Lung (tissue), 12 donors: ENCODE measurements around the gene OLFML2A. TPM values are rescaled to one million over a fixed set of nuclear protein-coding genes. Genes with fewer than 3 reads are reported as not detected.

Source experiments
- ATAC-seq: fragments of 200-7000 bp; cut with Tn5 transposase; one replicate; pipeline ENCODE4 v1.9.1; 2020; ENCODE audit warnings: moderate number of reproducible peaks; ENCODE audit not compliant: insufficient read depth, low FRiP score
- DNase-seq, 3 donors: peaks; one replicate each; pipeline ENCODE4 v3.0.0-alpha.2; 2013 to 2017
- H3K27ac ChIP-seq, 2 donors: one replicate each; pipeline ENCODE4 v1.5.1; 2013; ENCODE audit warnings: mild to moderate bottlenecking in 2 of 2, moderate library complexity in 2 of 2, control low read depth in 1 of 2, inconsistent platforms in 1 of 2, low read depth in 1 of 2, low read length in 1 of 2
- H3K27me3 ChIP-seq, 3 donors: one replicate each; pipeline ENCODE4 v1.5.1; 2013; ENCODE audit warnings: low read length in 2 of 3; ENCODE audit not compliant: control insufficient read depth in 3 of 3, insufficient read depth in 3 of 3
- H3K36me3 ChIP-seq, 4 donors: one replicate each; pipeline ENCODE4 v1.5.1; 2013; ENCODE audit warnings: low read length in 4 of 4, mild to moderate bottlenecking in 1 of 4, moderate library complexity in 1 of 4; ENCODE audit not compliant: control insufficient read depth in 4 of 4, insufficient read depth in 4 of 4
- H3K4me1 ChIP-seq, 5 donors: one replicate each; pipeline ENCODE4 v1.5.1; 2013; ENCODE audit warnings: low read length in 5 of 5, mild to moderate bottlenecking in 2 of 5, moderate library complexity in 1 of 5; ENCODE audit not compliant: control insufficient read depth in 5 of 5, insufficient read depth in 5 of 5
- H3K4me3 ChIP-seq: one replicate; pipeline ENCODE4 v1.5.1; 2013; ENCODE audit warnings: mild to moderate bottlenecking, control low read depth, moderate library complexity
- H3K9ac ChIP-seq, 2 donors: one replicate each; pipeline ENCODE4 v1.5.1; 2013; ENCODE audit warnings: low read length in 2 of 2, control low read depth in 1 of 2; ENCODE audit not compliant: insufficient read depth in 1 of 2
- H3K9me3 ChIP-seq, 4 donors: one replicate each; pipeline ENCODE4 v1.5.1; 2013; ENCODE audit warnings: low read length in 3 of 4, mild to moderate bottlenecking in 1 of 4, moderate library complexity in 1 of 4; ENCODE audit not compliant: control insufficient read depth in 4 of 4, insufficient read depth in 3 of 4
- CTCF ChIP-seq: IDR thresholded peaks from 2 replicates; pipeline ENCODE4 v1.5.1; 2012; ENCODE audit warnings: mild to moderate bottlenecking; ENCODE audit errors: control extremely low read depth, extremely low read depth
- WGBS, 2 donors: extraction: QIAGEN DNeasy Blood & Tissue Kit; methylation state at CpG; one replicate each; pipeline ENCODE4 v1.1.7; 2013; 5-methylcytosine and 5-hydroxymethylcytosine counted together
- polyA plus RNA-seq, 2 donors: library from polyadenylated mRNA; stranded (reverse); fragments of 200-250 nt; gene quantifications; one replicate each; pipeline ENCODE4 v1.2.1, GENCODE V29; 2013
- total RNA-seq, 2 donors: library from RNA; depleted of rRNA in 1 of 2; stranded (reverse); fragments of >200 nt in 1 of 2; gene quantifications; one replicate each; pipeline ENCODE4 v1.2.1, GENCODE V29; 2014 to 2021
- donor health status: control.
- donor health status: control.
- donor health status: Bipolar disorder and iron deficiency.
- donor health status: healthy.
- donor health status: DM: yes; HTN: yes; CAD: no.

OLFML2A gene
- total and polyA plus RNA-seq, 4 donors: 2.0 to 56.7 (median 7.5) TPM

DNA sequence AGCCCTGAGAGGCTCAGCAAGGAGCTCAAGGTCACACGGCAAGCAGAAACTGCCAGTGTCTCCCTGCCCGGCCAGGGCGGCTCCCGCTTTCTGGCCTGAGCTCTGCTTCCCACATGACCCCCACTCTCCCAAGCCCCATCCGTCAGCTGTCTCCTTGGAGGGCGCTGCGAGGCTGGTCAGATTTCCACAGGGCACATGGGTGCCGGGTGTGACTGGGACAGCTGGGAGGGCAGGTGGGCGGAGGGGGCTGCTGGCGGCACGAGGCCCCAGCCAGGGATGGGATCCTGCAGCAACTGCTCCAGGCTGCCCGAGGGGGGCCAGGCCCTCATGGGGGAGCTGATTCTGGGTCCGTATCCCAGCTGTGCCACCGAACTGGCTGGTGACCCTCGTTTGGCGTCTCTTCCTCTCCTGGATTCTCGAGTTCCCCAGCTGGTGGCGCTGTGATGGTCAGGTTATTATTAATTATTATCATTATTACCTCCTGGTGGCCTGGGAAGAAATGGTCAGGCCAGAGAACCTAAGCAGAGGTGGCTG is 63.4 kb downstream of the OLFML2A start:
- TF ChIP-seq CTCF: no peak
- Histone ChIP-seq H3K9me3 (no peaks in the 10 kb centered on the region), H3K27ac (no peak overlapping the region), H3K36me3 (no peaks in the 10 kb centered on the region), H3K9ac (no peak overlapping the region), H3K4me3 (no peak overlapping the region), H3K4me1 (peaks cover 0 to 8% (median 4%) of the 10 kb centered on the region in 5 donors), H3K27me3 (no peaks in the 10 kb centered on the region)
- ATAC-seq: no peak
- no peak for DNase-seq
- WGBS, 2 donors: 76 to 85% methylated on average over 18 of the region's 18 CpGs

- WGBS, 2 donors: 82 to 86% methylated on average over 14 of the region's 14 CpGs
- H3K9ac ChIP-seq: no peak overlapping the region
- ATAC-seq (no peak), DNase-seq (peak; percentile 39 to 64 (median 49))
- no peak overlapping the region for H3K4me3 ChIP-seq
- no peak for TF ChIP-seq CTCF
- H3K36me3 ChIP-seq: no peaks in the 10 kb centered on the region
- no peak overlapping the region for H3K27ac ChIP-seq
- no peaks in the 10 kb centered on the region for H3K27me3 ChIP-seq
- H3K4me1 ChIP-seq: peaks cover 0 to 4% (median 0%) of the 10 kb centered on the region in 5 donors
- no peaks in the 10 kb centered on the region for H3K9me3 ChIP-seq
These were observed 64.3 kb downstream of the OLFML2A start for GRCh38 chr9:124841075-124841821.

GRCh38 chr9:124843456-124844034 is 66.6 kb downstream of the OLFML2A start:
- no peak for TF ChIP-seq CTCF
- H3K9ac ChIP-seq: no peak overlapping the region
- no peaks in the 10 kb centered on the region for H3K27me3 ChIP-seq
- no peaks in the 10 kb centered on the region for H3K9me3 ChIP-seq
- no peak for DNase-seq
- ATAC-seq: no peak
- H3K4me3 ChIP-seq: no peak overlapping the region
- peaks cover 0 to 4% (median 0%) of the 10 kb centered on the region in 5 donors for H3K4me1 ChIP-seq
- H3K36me3 ChIP-seq: no peaks in the 10 kb centered on the region
- no peak overlapping the region for H3K27ac ChIP-seq
- WGBS, 2 donors: 87 to 92% methylated on average over 11 of the region's 11 CpGs
